ENCODE results near the gene NMD3.
"Not testable (repeated sequence)": the region's sequence is repeated elsewhere in the genome, so short reads cannot be mapped to it uniquely, and the experiment has no call there.

Gene NMD3

GRCh38 chr3:161220850-161221753 is at the start of gene NMD3:
Gene NMD3, plus strand, starts transcription at chr3:161221311. Its CDS starts 703 bp downstream, at chr3:161222014.
- Histone ChIP-seq H3K27me3 (ENCODE audit: control insufficient read depth, insufficient read depth, low read length) (no peaks in the 10 kb centered on the region), H3K9me3 (ENCODE audit: control insufficient read depth, insufficient read depth, low read length) (no peaks in the 10 kb centered on the region), H3K36me3 (ENCODE audit: control insufficient read depth, insufficient read depth, low read length) (no peaks in the 10 kb centered on the region), H3K4me1 (ENCODE audit: control insufficient read depth, insufficient read depth, low read length) (no peaks in the 10 kb centered on the region), H3K4me3 (ENCODE audit: low read length) (peak within 1 kb of the TSS; percentile 98), H3K27ac (ENCODE audit: low read length) (no peak within 1 kb of the TSS)
- WGBS (ENCODE audit: insufficient coverage, insufficient read length), result no CpG with 5 or more reads among the region's 71 CpGs
- peak; percentile 71 for DNase-seq (ENCODE audit: low read depth, low spot score)

GRCh38 chr3:161171639-161172552 is 49.2 kb upstream of the NMD3 start:
- no CpG with 5 or more reads among the region's 2 CpGs for WGBS (ENCODE audit: insufficient coverage, insufficient read length)
- no peaks in the 10 kb centered on the region for H3K4me1 ChIP-seq (ENCODE audit: control insufficient read depth, insufficient read depth, low read length)
- no peak overlapping the region for H3K27ac ChIP-seq (ENCODE audit: low read length)
- H3K27me3 ChIP-seq (ENCODE audit: control insufficient read depth, insufficient read depth, low read length), result no peaks in the 10 kb centered on the region
- H3K36me3 ChIP-seq (ENCODE audit: control insufficient read depth, insufficient read depth, low read length), result no peaks in the 10 kb centered on the region
- no peaks in the 10 kb centered on the region for H3K9me3 ChIP-seq (ENCODE audit: control insufficient read depth, insufficient read depth, low read length)
- peak; percentile 13 for DNase-seq (ENCODE audit: low read depth, low spot score)
- H3K4me3 ChIP-seq (ENCODE audit: low read length), result no peak overlapping the region

- Histone ChIP-seq H3K27ac (ENCODE audit: low read length) (no peak overlapping the region), H3K9me3 (ENCODE audit: control insufficient read depth, insufficient read depth, low read length) (no peaks in the 10 kb centered on the region), H3K4me3 (ENCODE audit: low read length) (no peak overlapping the region), H3K27me3 (ENCODE audit: control insufficient read depth, insufficient read depth, low read length) (no peaks in the 10 kb centered on the region), H3K4me1 (ENCODE audit: control insufficient read depth, insufficient read depth, low read length) (no peaks in the 10 kb centered on the region), H3K36me3 (ENCODE audit: control insufficient read depth, insufficient read depth, low read length) (no peaks in the 10 kb centered on the region)
- no peak for DNase-seq (ENCODE audit: low read depth, low spot score)
- no CpG with 5 or more reads among the region's 1 CpG for WGBS (ENCODE audit: insufficient coverage, insufficient read length)
Measured at GRCh38 chr3:161175506-161175905, 45.6 kb upstream of the NMD3 start.

- H3K4me1 ChIP-seq (ENCODE audit: control insufficient read depth, insufficient read depth, low read length), result no peaks in the 10 kb centered on the region
- no peaks in the 10 kb centered on the region for H3K36me3 ChIP-seq (ENCODE audit: control insufficient read depth, insufficient read depth, low read length)
- WGBS (ENCODE audit: insufficient coverage, insufficient read length), result no CpG with 5 or more reads among the region's 3 CpGs
- H3K9me3 ChIP-seq (ENCODE audit: control insufficient read depth, insufficient read depth, low read length), result no peaks in the 10 kb centered on the region
- DNase-seq (ENCODE audit: low read depth, low spot score), result no peak
- H3K27me3 ChIP-seq (ENCODE audit: control insufficient read depth, insufficient read depth, low read length), result no peaks in the 10 kb centered on the region
- H3K4me3 ChIP-seq (ENCODE audit: low read length), result no peak overlapping the region
- H3K27ac ChIP-seq (ENCODE audit: low read length), result no peak overlapping the region
Measured at GRCh38 chr3:161177991-161178390, 43.1 kb upstream of the NMD3 start.

- not testable (repeated sequence) for DNase-seq (ENCODE audit: low read depth, low spot score); H3K27me3 ChIP-seq (ENCODE audit: control insufficient read depth, insufficient read depth, low read length); H3K4me3 ChIP-seq (ENCODE audit: low read length); H3K4me1 ChIP-seq (ENCODE audit: control insufficient read depth, insufficient read depth, low read length); H3K27ac ChIP-seq (ENCODE audit: low read length); H3K36me3 ChIP-seq (ENCODE audit: control insufficient read depth, insufficient read depth, low read length); H3K9me3 ChIP-seq (ENCODE audit: control insufficient read depth, insufficient read depth, low read length)
- WGBS (ENCODE audit: insufficient coverage, insufficient read length), result no CpG with 5 or more reads among the region's 1 CpG
Measured at GRCh38 chr3:161181371-161181770, 39.7 kb upstream of the NMD3 start.

- Histone ChIP-seq H3K9me3 (ENCODE audit: control insufficient read depth, insufficient read depth, low read length) (no peaks in the 10 kb centered on the region), H3K36me3 (ENCODE audit: control insufficient read depth, insufficient read depth, low read length) (no peaks in the 10 kb centered on the region), H3K27ac (ENCODE audit: low read length) (no peak overlapping the region), H3K4me3 (ENCODE audit: low read length) (no peak overlapping the region), H3K4me1 (ENCODE audit: control insufficient read depth, insufficient read depth, low read length) (0 out of 2 replicates have a peak, but pooled peaks cover 1% of the 10 kb centered on the region), H3K27me3 (ENCODE audit: control insufficient read depth, insufficient read depth, low read length) (no peaks in the 10 kb centered on the region)
- WGBS (ENCODE audit: insufficient coverage, insufficient read length), result no CpG with 5 or more reads among the region's 2 CpGs
- DNase-seq (ENCODE audit: low read depth, low spot score), result no peak
Measured at GRCh38 chr3:161187046-161187445, 34.1 kb upstream of the NMD3 start.

GRCh38 chr3:161197855-161198850 is 23.0 kb upstream of the NMD3 start:
- H3K4me1 ChIP-seq (ENCODE audit: control insufficient read depth, insufficient read depth, low read length), result no peaks in the 10 kb centered on the region
- no peaks in the 10 kb centered on the region for H3K9me3 ChIP-seq (ENCODE audit: control insufficient read depth, insufficient read depth, low read length)
- no peak for DNase-seq (ENCODE audit: low read depth, low spot score)
- H3K36me3 ChIP-seq (ENCODE audit: control insufficient read depth, insufficient read depth, low read length), result no peaks in the 10 kb centered on the region
- H3K27me3 ChIP-seq (ENCODE audit: control insufficient read depth, insufficient read depth, low read length), result no peaks in the 10 kb centered on the region
- no CpG with 5 or more reads among the region's 6 CpGs for WGBS (ENCODE audit: insufficient coverage, insufficient read length)
- H3K27ac ChIP-seq (ENCODE audit: low read length), result no peak overlapping the region
- no peak overlapping the region for H3K4me3 ChIP-seq (ENCODE audit: low read length)

GRCh38 chr3:161199926-161200325 is 21.2 kb upstream of the NMD3 start:
- Histone ChIP-seq H3K4me3 (ENCODE audit: low read length) (no peak overlapping the region), H3K27ac (ENCODE audit: low read length) (no peak overlapping the region), H3K4me1 (ENCODE audit: control insufficient read depth, insufficient read depth, low read length) (no peaks in the 10 kb centered on the region), H3K36me3 (ENCODE audit: control insufficient read depth, insufficient read depth, low read length) (no peaks in the 10 kb centered on the region), H3K27me3 (ENCODE audit: control insufficient read depth, insufficient read depth, low read length) (no peaks in the 10 kb centered on the region), H3K9me3 (ENCODE audit: control insufficient read depth, insufficient read depth, low read length) (no peaks in the 10 kb centered on the region)
- WGBS (ENCODE audit: insufficient coverage, insufficient read length), result no CpG with 5 or more reads among the region's 3 CpGs
- DNase-seq (ENCODE audit: low read depth, low spot score), result no peak

GRCh38 chr3:161203485-161204098 is 17.5 kb upstream of the NMD3 start:
- Histone ChIP-seq H3K9me3 (ENCODE audit: control insufficient read depth, insufficient read depth, low read length) (no peaks in the 10 kb centered on the region), H3K36me3 (ENCODE audit: control insufficient read depth, insufficient read depth, low read length) (no peaks in the 10 kb centered on the region), H3K4me3 (ENCODE audit: low read length) (no peak overlapping the region), H3K27me3 (ENCODE audit: control insufficient read depth, insufficient read depth, low read length) (no peaks in the 10 kb centered on the region), H3K27ac (ENCODE audit: low read length) (no peak overlapping the region), H3K4me1 (ENCODE audit: control insufficient read depth, insufficient read depth, low read length) (no peaks in the 10 kb centered on the region)
- DNase-seq (ENCODE audit: low read depth, low spot score), result no peak
- WGBS (ENCODE audit: insufficient coverage, insufficient read length), result no CpG with 5 or more reads among the region's 4 CpGs
